ENCODE data around the gene NABP1.
A peak's percentile ranks its signal among the peaks of the same experiment; 100 is the strongest.

The NABP1 gene

GRCh38 chr2:191686066-191686465, 8.1 kb downstream of the NABP1 start:
- DNase-seq, result no peak

GRCh38 chr2:191686729-191687128, 8.8 kb downstream of the NABP1 start:
- DNase-seq, result no peak

- no peak for DNase-seq
These were observed 9.9 kb downstream of the NABP1 start for GRCh38 chr2:191687867-191688266.

GRCh38 chr2:191688934-191689695, 11.2 kb downstream of the NABP1 start:
- DNase-seq, result peak; percentile 71 to 82

GRCh38 chr2:191690327-191690726, 12.4 kb downstream of the NABP1 start:
- DNase-seq, result no peak

GRCh38 chr2:191691016-191691735, 13.2 kb downstream of the NABP1 start:
- peak; percentile 54 to 79 for DNase-seq

GRCh38 chr2:191691898-191692297, 14.0 kb downstream of the NABP1 start:
- no peak for DNase-seq

GRCh38 chr2:191692502-191693115, 14.7 kb downstream of the NABP1 start:
- DNase-seq, result no peak

- no peak for DNase-seq
These were observed 15.2 kb downstream of the NABP1 start for GRCh38 chr2:191693166-191693565.

- no peak for DNase-seq
These were observed 15.8 kb downstream of the NABP1 start for GRCh38 chr2:191693778-191694177.

- no peak for DNase-seq
These were observed 18.1 kb downstream of the NABP1 start for GRCh38 chr2:191696001-191696400.

- DNase-seq, result no peak
These were observed 19.0 kb downstream of the NABP1 start for GRCh38 chr2:191696966-191697365.

GRCh38 chr2:191697870-191698269, 19.9 kb downstream of the NABP1 start:
- DNase-seq, result no peak

- no peak for DNase-seq
These were observed 21.5 kb downstream of the NABP1 start for GRCh38 chr2:191699341-191699945.

- DNase-seq, result no peak
These were observed 23.1 kb downstream of the NABP1 start for GRCh38 chr2:191701029-191701428.

GRCh38 chr2:191701696-191702095, 23.8 kb downstream of the NABP1 start:
- no peak for DNase-seq

GRCh38 chr2:191703079-191703725, 25.3 kb downstream of the NABP1 start:
- DNase-seq, result no peak

- DNase-seq, result no peak
These were observed 27.1 kb downstream of the NABP1 start for GRCh38 chr2:191705084-191705483.

- no peak for DNase-seq
These were observed 27.8 kb downstream of the NABP1 start for GRCh38 chr2:191705701-191706100.

- no peak for DNase-seq
These were observed 28.9 kb downstream of the NABP1 start for GRCh38 chr2:191706791-191707190.

GRCh38 chr2:191707542-191707941, 29.6 kb downstream of the NABP1 start:
- DNase-seq, result no peak

GRCh38 chr2:191710411-191710900, 32.5 kb downstream of the NABP1 start:
- DNase-seq, result no peak

GRCh38 chr2:191711621-191712020, 33.7 kb downstream of the NABP1 start:
- no peak for DNase-seq
